ENCODE results near the gene NBPF1. TPM values are rescaled to one million over a fixed set of nuclear protein-coding genes. Genes with fewer than 3 reads are reported as not detected.
A peak's percentile ranks its signal among the peaks of the same experiment; 100 is the strongest.
"Not testable (repeated sequence)": the region's sequence is repeated elsewhere in the genome, so short reads cannot be mapped to it uniquely, and the experiment has no call there.

NBPF1 gene
- total RNA-seq, 1 donor from 2014 or later, result 69.9 TPM

- not testable (repeated sequence) for H3K79me2 ChIP-seq (ENCODE audit: low read depth); H3K27ac ChIP-seq; H3K36me3 Mint-ChIP-seq; H4K20me1 ChIP-seq (ENCODE audit: low read depth); H3K9me3 ChIP-seq (ENCODE audit: low read depth); H3K9ac ChIP-seq; H3K4me1 ChIP-seq; H3K36me3 ChIP-seq
- peaks cover 10% of the 10 kb centered on the region for H3K4me1 Mint-ChIP-seq
- H3F3A ChIP-seq (ENCODE audit: low read depth), result peaks cover 12% of the 10 kb centered on the region
- H3K27me3 ChIP-seq, result peaks cover 16% of the 10 kb centered on the region
- H2AFZ ChIP-seq (replicated peaks), result peak overlapping the region; percentile 85
- peak overlapping the region; percentile 79 for H3K4me2 ChIP-seq
- peaks cover 11% of the 10 kb centered on the region for H3K9me3 Mint-ChIP-seq
- peak overlapping the region; percentile 94 for H3K27ac Mint-ChIP-seq
- H3K27me3 Mint-ChIP-seq (ENCODE audit: insufficient read depth, low read depth), result peaks cover 12% of the 10 kb centered on the region
- DNase-seq (ENCODE audit: low spot score), result peak; percentile 89
- H3K4me3 Mint-ChIP-seq, result peak overlapping the region; percentile 78
- peak overlapping the region; percentile 52 for H3K4me3 ChIP-seq
Measured at GRCh38 chr1:16545682-16546095, 67.7 kb downstream of the NBPF1 start.

DNA sequence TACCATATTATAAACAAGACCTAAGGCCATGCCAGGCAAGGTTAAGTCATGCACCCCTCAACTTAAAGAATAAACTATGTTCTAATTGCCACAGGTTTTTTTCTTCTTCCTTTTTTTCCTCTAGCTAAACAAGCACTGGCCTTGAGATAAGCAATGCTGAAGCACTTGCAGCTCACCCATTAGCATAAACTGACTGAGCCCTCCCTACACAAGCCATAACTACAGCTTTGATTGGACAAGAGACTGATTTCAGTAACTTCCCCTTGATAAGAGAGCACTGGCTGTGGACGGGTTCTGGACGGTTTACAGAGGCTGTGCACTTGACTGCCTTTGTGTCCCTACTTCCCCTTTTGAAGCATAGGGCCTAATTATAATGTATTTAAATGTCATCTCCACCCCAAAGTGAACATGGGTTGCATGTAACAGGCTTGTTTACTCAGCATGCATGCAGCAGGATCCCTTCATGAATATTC is 72.9 kb downstream of the NBPF1 start:
- not testable (repeated sequence) for DNase-seq (ENCODE audit: low spot score); H3K27ac Mint-ChIP-seq; H4K20me1 ChIP-seq (ENCODE audit: low read depth); H3K4me2 ChIP-seq; H3K9me3 ChIP-seq (ENCODE audit: low read depth); H3K79me2 ChIP-seq (ENCODE audit: low read depth); H3K36me3 ChIP-seq; H3K27ac ChIP-seq; H3K9ac ChIP-seq; H2AFZ ChIP-seq (replicated peaks); H3K27me3 Mint-ChIP-seq (ENCODE audit: insufficient read depth, low read depth); H3K4me1 ChIP-seq; H3K4me3 ChIP-seq; H3K36me3 Mint-ChIP-seq; H3K9me3 Mint-ChIP-seq; H3K4me3 Mint-ChIP-seq
- peaks cover 17% of the 10 kb centered on the region for H3F3A ChIP-seq (ENCODE audit: low read depth)
- H3K4me1 Mint-ChIP-seq, result peaks cover 11% of the 10 kb centered on the region
- H3K27me3 ChIP-seq, result peaks cover 16% of the 10 kb centered on the region

GRCh38 chr1:16537528-16537927 is 75.8 kb downstream of the NBPF1 start:
- Histone ChIP-seq H3F3A (ENCODE audit: low read depth) (peaks cover 10% of the 10 kb centered on the region), H3K27me3 (peaks cover 36% of the 10 kb centered on the region)
- H4K20me1 ChIP-seq (ENCODE audit: low read depth); H3K36me3 Mint-ChIP-seq; H3K4me1 ChIP-seq; H2AFZ ChIP-seq (replicated peaks); H3K27ac Mint-ChIP-seq; H3K4me2 ChIP-seq; DNase-seq (ENCODE audit: low spot score); H3K4me3 ChIP-seq; H3K79me2 ChIP-seq (ENCODE audit: low read depth); H3K36me3 ChIP-seq; H3K9me3 ChIP-seq (ENCODE audit: low read depth); H3K27ac ChIP-seq; H3K4me3 Mint-ChIP-seq; H3K9me3 Mint-ChIP-seq; H3K9ac ChIP-seq: not testable (repeated sequence)
- peaks cover 11% of the 10 kb centered on the region for H3K4me1 Mint-ChIP-seq
- H3K27me3 Mint-ChIP-seq (ENCODE audit: insufficient read depth, low read depth), result peaks cover 17% of the 10 kb centered on the region

DNA sequence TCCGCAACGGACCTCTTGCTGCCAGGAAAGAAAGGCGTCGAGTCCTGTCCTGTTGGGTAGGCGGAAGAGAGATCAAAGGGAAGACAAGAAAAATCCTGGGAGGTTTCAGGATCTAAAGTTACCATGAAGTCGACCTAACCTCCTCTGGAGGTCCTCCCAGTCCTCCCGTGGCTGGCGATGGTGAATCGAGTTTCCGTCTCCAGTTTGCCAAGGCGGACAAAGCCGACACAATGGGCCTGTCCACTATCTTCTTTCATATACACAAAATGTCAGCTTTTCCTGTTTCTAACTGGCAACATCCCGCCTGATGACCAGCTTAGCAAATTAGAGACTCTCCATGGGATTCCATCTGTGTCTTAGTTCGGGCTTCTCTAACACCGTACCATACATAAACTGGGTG is 76.6 kb downstream of the NBPF1 start:
- H3K9me3 Mint-ChIP-seq; H2AFZ ChIP-seq (replicated peaks); H3K4me1 ChIP-seq; H3K27ac Mint-ChIP-seq; H4K20me1 ChIP-seq (ENCODE audit: low read depth); H3K9ac ChIP-seq; DNase-seq (ENCODE audit: low spot score); H3K79me2 ChIP-seq (ENCODE audit: low read depth); H3K36me3 ChIP-seq; H3K4me2 ChIP-seq; H3K27ac ChIP-seq; H3K9me3 ChIP-seq (ENCODE audit: low read depth); H3K36me3 Mint-ChIP-seq; H3K4me3 ChIP-seq: not testable (repeated sequence)
- Mint-ChIP-seq H3K4me1 (peaks cover 16% of the 10 kb centered on the region), H3K27me3 (ENCODE audit: insufficient read depth, low read depth) (peaks cover 22% of the 10 kb centered on the region), H3K4me3 (peak overlapping the region; percentile 72)
- Histone ChIP-seq H3K27me3 (peaks cover 43% of the 10 kb centered on the region), H3F3A (ENCODE audit: low read depth) (peaks cover 17% of the 10 kb centered on the region)

DNA sequence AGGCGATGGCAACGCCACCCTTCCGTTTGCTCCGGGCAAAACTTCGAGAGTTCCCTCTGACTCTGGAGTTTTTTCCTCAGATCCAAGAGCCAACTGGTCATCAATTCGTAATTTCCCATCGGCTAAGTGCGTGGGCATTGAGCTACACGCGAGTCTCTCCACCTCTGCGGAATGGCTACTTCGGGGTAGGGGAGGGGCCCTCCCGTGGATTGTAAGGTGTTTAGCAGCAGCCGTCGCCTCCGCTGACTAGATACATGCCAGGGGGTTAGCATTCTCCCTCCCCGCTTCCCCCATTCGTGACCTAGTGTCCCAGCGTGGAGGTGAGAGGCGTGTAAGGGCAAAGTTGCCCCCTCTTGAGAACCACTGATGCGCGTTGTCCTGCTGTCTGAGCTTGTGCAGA is 77.5 kb downstream of the NBPF1 start:
- H3K9me3 ChIP-seq (ENCODE audit: low read depth); H3K79me2 ChIP-seq (ENCODE audit: low read depth); H3K27ac Mint-ChIP-seq; H3K9ac ChIP-seq; DNase-seq (ENCODE audit: low spot score); H3K9me3 Mint-ChIP-seq; H3K27ac ChIP-seq; H4K20me1 ChIP-seq (ENCODE audit: low read depth); H3K4me1 ChIP-seq; H3K36me3 ChIP-seq; H3K36me3 Mint-ChIP-seq: not testable (repeated sequence)
- Histone ChIP-seq H3K4me3 (peak overlapping the region; percentile 73), H3F3A (ENCODE audit: low read depth) (peaks cover 20% of the 10 kb centered on the region), H2AFZ (replicated peaks) (peak overlapping the region; percentile 81), H3K4me2 (peak overlapping the region; percentile 70), H3K27me3 (peaks cover 48% of the 10 kb centered on the region)
- H3K4me1 Mint-ChIP-seq, result peaks cover 18% of the 10 kb centered on the region
- peaks cover 24% of the 10 kb centered on the region for H3K27me3 Mint-ChIP-seq (ENCODE audit: insufficient read depth, low read depth)
- H3K4me3 Mint-ChIP-seq, result peak overlapping the region; percentile 93

GRCh38 chr1:16535487-16535886 is 77.9 kb downstream of the NBPF1 start:
- Histone ChIP-seq H3F3A (ENCODE audit: low read depth) (peaks cover 20% of the 10 kb centered on the region), H3K27me3 (peaks cover 48% of the 10 kb centered on the region), H3K4me2 (peak overlapping the region; percentile 70), H3K4me3 (peak overlapping the region; percentile 73), H2AFZ (replicated peaks) (peak overlapping the region; percentile 81)
- peak overlapping the region; percentile 93 for H3K4me3 Mint-ChIP-seq
- not testable (repeated sequence) for H3K4me1 ChIP-seq; H3K36me3 ChIP-seq; H4K20me1 ChIP-seq (ENCODE audit: low read depth); H3K79me2 ChIP-seq (ENCODE audit: low read depth); H3K9me3 ChIP-seq (ENCODE audit: low read depth); H3K27ac ChIP-seq; H3K36me3 Mint-ChIP-seq; H3K27ac Mint-ChIP-seq; H3K9ac ChIP-seq; H3K9me3 Mint-ChIP-seq
- H3K27me3 Mint-ChIP-seq (ENCODE audit: insufficient read depth, low read depth), result peaks cover 24% of the 10 kb centered on the region
- DNase-seq (ENCODE audit: low spot score), result peak; percentile 68
- H3K4me1 Mint-ChIP-seq, result peaks cover 18% of the 10 kb centered on the region

Data from neural progenitor cell (in vitro differentiated cells).